Hepatocyte (in vitro differentiated cells): Measurements from ENCODE around the gene GADD45GIP1. TPM values are rescaled to one million over a fixed set of nuclear protein-coding genes. Genes with fewer than 3 reads are reported as not detected.

Experiments used
- DNase-seq: peaks from one replicate; pipeline ENCODE4 v3.0.0-alpha.2; 2016; ENCODE audit warnings: low spot score
- H2AFZ ChIP-seq: fragments of 200-600 bp; sonication (generic); 2 replicates; pipeline ENCODE4 v1.6.0; 2016; ENCODE audit warnings: antibody characterized with exemption, mild to moderate bottlenecking
- H3K27ac ChIP-seq: fragments of 200-600 bp; sonication (generic); 2 replicates; pipeline ENCODE4 v1.5.1; 2016; ENCODE audit warnings: mild to moderate bottlenecking
- H3K27me3 ChIP-seq: fragments of 200-600 bp; sonication (generic); 2 replicates; pipeline ENCODE4 v1.6.1; 2016
- H3K36me3 ChIP-seq: fragments of 200-600 bp; sonication (generic); replicated peaks from 2 replicates; pipeline ENCODE4 v1.5.1; 2016; ENCODE audit warnings: low read depth; ENCODE audit not compliant: insufficient read depth
- H3K4me1 ChIP-seq: fragments of 200-600 bp; sonication (generic); 2 replicates; pipeline ENCODE4 v1.5.1; 2016; ENCODE audit warnings: mild to moderate bottlenecking, moderate library complexity; ENCODE audit not compliant: insufficient read depth
- H3K4me2 ChIP-seq: fragments of 200-600 bp; sonication (generic); 2 replicates; pipeline ENCODE4 v1.6.0; 2016
- H3K4me3 ChIP-seq: fragments of 200-600 bp; sonication (generic); 2 replicates; pipeline ENCODE4 v1.5.1; 2016; ENCODE audit warnings: mild to moderate bottlenecking
- H3K79me2 ChIP-seq: fragments of 200-600 bp; sonication (generic); 2 replicates; pipeline ENCODE4 v1.6.0; 2017; ENCODE audit warnings: mild to moderate bottlenecking
- H3K9me2 ChIP-seq: fragments of 200-600 bp; sonication (generic); replicated peaks from 2 replicates; pipeline ENCODE4 v1.6.0; 2017; ENCODE audit warnings: mild to moderate bottlenecking; ENCODE audit not compliant: insufficient read depth
- H3K9me3 ChIP-seq: fragments of 200-600 bp; sonication (generic); 2 replicates; pipeline ENCODE4 v1.5.1; 2016; ENCODE audit warnings: low read depth, mild to moderate bottlenecking
- H4K20me1 ChIP-seq: fragments of 200-600 bp; sonication (generic); 2 replicates; pipeline ENCODE4 v1.6.0; 2016; ENCODE audit warnings: mild to moderate bottlenecking; ENCODE audit not compliant: insufficient read depth, poor library complexity, severe bottlenecking
- EZH2 ChIP-seq: fragments of 200-600 bp; sonication (generic); IDR thresholded peaks from 2 replicates; pipeline ENCODE4 v1.6.1; 2016; ENCODE audit warnings: antibody characterized with exemption, mild to moderate bottlenecking, borderline replicate concordance
- EZH2phosphoT487 ChIP-seq: fragments of 200-600 bp; sonication (generic); IDR thresholded peaks from one replicate; pipeline ENCODE4 v1.6.1; 2018; ENCODE audit warnings: antibody characterized with exemption, mild to moderate bottlenecking, low read depth, moderate library complexity; ENCODE audit not compliant: unreplicated experiment, severe bottlenecking
- WGBS: methylation state at CpG from one replicate; pipeline ENCODE4 v1.1.6; 2016; ENCODE audit warnings: low lambda C conversion rate; ENCODE audit errors: missing lambda C conversion rate; 5-methylcytosine and 5-hydroxymethylcytosine counted together
- polyA plus RNA-seq: library from polyadenylated mRNA; unstranded; fragments of >200 nt; fragmentation: Nextera tagmentation; extraction: Ambion mirVana; gene quantifications from 2 replicates; pipeline ENCODE4 v1.2.1, GENCODE V29; 2016
- total RNA-seq: library from RNA; depleted of rRNA; stranded (reverse); fragments of >200 nt; gene quantifications from 2 replicates; pipeline ENCODE4 v1.2.3, GENCODE V29; 2014
- TF ChIP-seq, protein P1 (sequence below): fragments of 200-600 bp; sonication (generic); IDR thresholded peaks from 2 replicates; pipeline ENCODE4 v1.5.1; 2016; ENCODE audit warnings: antibody characterized with exemption, mild to moderate bottlenecking; ENCODE audit not compliant: poor library complexity

Gene GADD45GIP1
- total and polyA plus RNA-seq, 2 experiments from 2014 or later, result 21.0 to 109 TPM

DNA sequence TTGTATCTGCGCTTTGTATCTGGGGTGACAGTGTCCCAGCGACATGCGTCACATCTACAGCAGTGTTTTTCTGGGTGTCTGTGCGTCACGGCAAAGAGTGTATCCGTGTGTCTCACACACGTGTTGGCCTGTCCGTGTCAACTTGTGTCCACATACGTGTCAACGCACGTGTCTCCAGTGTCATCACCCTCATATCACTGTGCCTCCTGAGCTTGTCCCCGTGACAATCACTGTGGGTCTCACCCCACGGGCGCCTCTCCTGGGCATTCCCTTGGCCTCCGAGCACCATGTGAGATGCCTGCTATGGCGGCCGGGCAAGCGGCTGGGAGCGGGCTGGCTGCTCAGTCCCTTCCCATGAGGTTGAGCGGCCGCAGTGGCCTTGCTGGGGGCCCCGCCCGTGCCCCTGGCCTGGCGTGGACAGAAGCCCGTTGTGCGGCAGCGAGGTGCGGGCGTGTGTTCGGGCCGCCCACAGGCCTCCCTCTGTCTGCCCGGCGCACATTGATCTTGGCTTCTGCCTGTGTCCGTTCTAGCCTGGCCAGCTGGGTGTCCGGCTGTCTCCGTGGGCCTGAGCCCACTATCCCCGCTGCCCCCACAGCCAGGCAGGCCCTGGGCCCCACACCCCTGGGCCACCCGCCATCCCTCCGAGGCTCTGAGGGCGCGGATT, 44.6 kb upstream of the GADD45GIP1 start:
- Histone ChIP-seq H3K4me2 (peak overlapping the region; percentile 57), H3K4me3 (no peak overlapping the region), H3K27ac (peak overlapping the region; percentile 59)

GRCh38 chr19:13001166-13001501, 44.1 kb upstream of the GADD45GIP1 start:
- H4K20me1 ChIP-seq, result peaks cover 15% of the 10 kb centered on the region
- peaks cover 62% of the 10 kb centered on the region for H3K27me3 ChIP-seq
- H3K4me3 ChIP-seq, result no peak overlapping the region

More for the DNA sequence above, 44.6 kb upstream of the GADD45GIP1 start:
- H4K20me1 ChIP-seq, result peaks cover 14% of the 10 kb centered on the region
- no peaks in the 10 kb centered on the region for H3K9me2 ChIP-seq
- DNase-seq, result no peak
- peaks cover 21% of the 10 kb centered on the region for H3K79me2 ChIP-seq
- H3K4me1 ChIP-seq, result peaks cover 17% of the 10 kb centered on the region
- no peak for TF ChIP-seq EZH2
- TF ChIP-seq EZH2phosphoT487, result no peak
- TF ChIP-seq, protein P1, sequence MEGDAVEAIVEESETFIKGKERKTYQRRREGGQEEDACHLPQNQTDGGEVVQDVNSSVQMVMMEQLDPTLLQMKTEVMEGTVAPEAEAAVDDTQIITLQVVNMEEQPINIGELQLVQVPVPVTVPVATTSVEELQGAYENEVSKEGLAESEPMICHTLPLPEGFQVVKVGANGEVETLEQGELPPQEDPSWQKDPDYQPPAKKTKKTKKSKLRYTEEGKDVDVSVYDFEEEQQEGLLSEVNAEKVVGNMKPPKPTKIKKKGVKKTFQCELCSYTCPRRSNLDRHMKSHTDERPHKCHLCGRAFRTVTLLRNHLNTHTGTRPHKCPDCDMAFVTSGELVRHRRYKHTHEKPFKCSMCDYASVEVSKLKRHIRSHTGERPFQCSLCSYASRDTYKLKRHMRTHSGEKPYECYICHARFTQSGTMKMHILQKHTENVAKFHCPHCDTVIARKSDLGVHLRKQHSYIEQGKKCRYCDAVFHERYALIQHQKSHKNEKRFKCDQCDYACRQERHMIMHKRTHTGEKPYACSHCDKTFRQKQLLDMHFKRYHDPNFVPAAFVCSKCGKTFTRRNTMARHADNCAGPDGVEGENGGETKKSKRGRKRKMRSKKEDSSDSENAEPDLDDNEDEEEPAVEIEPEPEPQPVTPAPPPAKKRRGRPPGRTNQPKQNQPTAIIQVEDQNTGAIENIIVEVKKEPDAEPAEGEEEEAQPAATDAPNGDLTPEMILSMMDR, result no peak
- H3K9me3 ChIP-seq, result no peaks in the 10 kb centered on the region
- no peaks in the 10 kb centered on the region for H3K36me3 ChIP-seq
- WGBS, result 85% methylated on average over 30 of the region's 41 CpGs
- no peak overlapping the region for H2AFZ ChIP-seq
- H3K27me3 ChIP-seq, result peaks cover 62% of the 10 kb centered on the region

GRCh38 chr19:12997967-12998940, 41.2 kb upstream of the GADD45GIP1 start:
- H3K4me2 ChIP-seq, result peak overlapping the region; percentile 83
- H3K4me1 ChIP-seq, result peaks cover 22% of the 10 kb centered on the region
- peaks cover 57% of the 10 kb centered on the region for H3K27me3 ChIP-seq
- peaks cover 28% of the 10 kb centered on the region for H3K79me2 ChIP-seq
- H4K20me1 ChIP-seq, result peaks cover 11% of the 10 kb centered on the region
- no peak for TF ChIP-seq EZH2
- TF ChIP-seq, protein P1, result no peak
- no peak for TF ChIP-seq EZH2phosphoT487
- H3K9me3 ChIP-seq, result no peaks in the 10 kb centered on the region
- peak overlapping the region; percentile 24 for H3K27ac ChIP-seq
- no peaks in the 10 kb centered on the region for H3K36me3 ChIP-seq
- no peak overlapping the region for H2AFZ ChIP-seq
- DNase-seq, result no peak
- 85% methylated on average over 28 of the region's 32 CpGs for WGBS
- H3K4me3 ChIP-seq, result no peak overlapping the region
- H3K9me2 ChIP-seq, result no peaks in the 10 kb centered on the region

More at GRCh38 chr19:13001166-13001501, 44.1 kb upstream of the GADD45GIP1 start:
- peaks cover 26% of the 10 kb centered on the region for H3K79me2 ChIP-seq
- H3K4me2 ChIP-seq, result no peak overlapping the region
- H3K27ac ChIP-seq, result no peak overlapping the region
- no peak overlapping the region for H2AFZ ChIP-seq
- 90% methylated on average over 19 of the region's 19 CpGs for WGBS
- no peaks in the 10 kb centered on the region for H3K9me3 ChIP-seq
- TF ChIP-seq EZH2phosphoT487, result no peak
- TF ChIP-seq EZH2, result no peak
- TF ChIP-seq, protein P1, result no peak
- no peak for DNase-seq
- no peaks in the 10 kb centered on the region for H3K9me2 ChIP-seq
- peaks cover 17% of the 10 kb centered on the region for H3K4me1 ChIP-seq
- H3K36me3 ChIP-seq, result no peaks in the 10 kb centered on the region
